ENCODE measurements around the gene DNAJC2. TPM values are rescaled to one million over a fixed set of nuclear protein-coding genes. Genes with fewer than 3 reads are reported as not detected.

The DNAJC2 gene
- polyA plus RNA-seq, 1 experiment: 9.1 TPM

DNA sequence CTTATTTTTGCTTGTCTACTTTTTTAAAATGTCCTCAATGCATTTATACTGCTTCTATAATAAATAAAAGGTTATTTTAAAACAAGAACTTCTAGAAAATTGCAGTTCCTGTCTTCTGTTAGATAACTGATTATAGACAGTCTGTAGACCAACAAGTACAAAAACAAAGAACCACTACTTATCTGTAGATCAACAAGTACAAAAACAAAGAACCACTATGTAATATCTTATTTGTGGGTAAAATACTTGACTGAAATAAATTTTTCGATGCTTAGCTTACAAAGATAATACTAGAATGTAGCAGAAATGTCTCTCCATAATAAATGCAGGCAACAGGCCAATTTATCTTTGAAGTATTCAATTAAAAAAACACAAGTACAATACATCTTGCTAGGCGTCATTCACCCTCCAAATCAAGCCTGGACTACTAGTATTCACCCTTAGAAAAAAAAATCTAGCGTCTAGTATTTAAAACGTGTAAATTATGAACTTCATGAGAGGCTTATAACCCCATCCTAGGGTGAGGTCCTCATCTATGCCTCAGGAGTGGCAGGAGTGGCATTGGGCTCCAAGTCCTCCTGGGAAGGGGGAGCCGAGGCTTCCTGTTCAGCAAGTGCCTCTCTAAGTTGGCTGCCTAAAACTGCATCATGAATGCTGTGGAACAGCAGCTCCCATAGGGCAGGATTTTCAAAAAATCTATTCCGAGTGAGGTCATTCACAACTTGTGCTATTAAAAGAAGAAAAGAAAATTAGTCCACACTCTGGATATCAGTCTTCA, 29.5 kb upstream of the DNAJC2 start:
- TF ChIP-seq, protein P1, sequence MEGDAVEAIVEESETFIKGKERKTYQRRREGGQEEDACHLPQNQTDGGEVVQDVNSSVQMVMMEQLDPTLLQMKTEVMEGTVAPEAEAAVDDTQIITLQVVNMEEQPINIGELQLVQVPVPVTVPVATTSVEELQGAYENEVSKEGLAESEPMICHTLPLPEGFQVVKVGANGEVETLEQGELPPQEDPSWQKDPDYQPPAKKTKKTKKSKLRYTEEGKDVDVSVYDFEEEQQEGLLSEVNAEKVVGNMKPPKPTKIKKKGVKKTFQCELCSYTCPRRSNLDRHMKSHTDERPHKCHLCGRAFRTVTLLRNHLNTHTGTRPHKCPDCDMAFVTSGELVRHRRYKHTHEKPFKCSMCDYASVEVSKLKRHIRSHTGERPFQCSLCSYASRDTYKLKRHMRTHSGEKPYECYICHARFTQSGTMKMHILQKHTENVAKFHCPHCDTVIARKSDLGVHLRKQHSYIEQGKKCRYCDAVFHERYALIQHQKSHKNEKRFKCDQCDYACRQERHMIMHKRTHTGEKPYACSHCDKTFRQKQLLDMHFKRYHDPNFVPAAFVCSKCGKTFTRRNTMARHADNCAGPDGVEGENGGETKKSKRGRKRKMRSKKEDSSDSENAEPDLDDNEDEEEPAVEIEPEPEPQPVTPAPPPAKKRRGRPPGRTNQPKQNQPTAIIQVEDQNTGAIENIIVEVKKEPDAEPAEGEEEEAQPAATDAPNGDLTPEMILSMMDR (IDR thresholded peaks at IDR 0.05; ENCODE audit: insufficient read depth, low read depth, low read length): no peak
- Histone ChIP-seq H3K4me3 (ENCODE audit: low read depth, low read length) (no peak overlapping the region), H3K36me3 (ENCODE audit: control insufficient read depth, insufficient read depth, low read length) (no peaks in the 10 kb centered on the region), H3K27me3 (ENCODE audit: control insufficient read depth, insufficient read depth, low read length) (peaks cover 1% of the 10 kb centered on the region; the same call in 1 of the 2 replicates)
- POLR2A ChIA-PET: no interaction called here
- no peak for DNase-seq (ENCODE audit: low read depth)
- CTCF ChIA-PET: interaction anchor here (0.6 kb wide), 1 partner anchor 78 kb away, joined by 3 read pairs; no protein-coding TSS in a partner anchor

DNA sequence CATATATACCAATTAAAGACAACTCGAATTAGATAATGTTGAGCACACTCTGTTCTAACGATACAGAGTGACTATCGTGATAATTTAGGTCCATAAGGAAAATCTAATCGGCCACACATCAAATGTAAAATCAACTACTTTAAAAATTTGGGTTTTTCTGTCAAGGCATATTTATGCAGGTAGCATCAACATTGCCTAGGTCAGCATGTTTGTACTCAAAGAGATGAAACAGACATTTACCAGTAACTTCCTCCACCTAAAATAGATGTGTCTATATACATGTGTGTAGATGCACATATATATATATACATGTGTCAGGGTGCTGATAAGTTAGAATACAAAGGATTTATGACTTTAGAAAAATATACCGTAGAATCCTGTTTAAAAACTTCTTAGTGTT, 24.9 kb upstream of the DNAJC2 start:
- DNase-seq (ENCODE audit: low read depth): no peak
- Histone ChIP-seq H3K4me3 (ENCODE audit: low read depth, low read length) (no peak overlapping the region), H3K27me3 (ENCODE audit: control insufficient read depth, insufficient read depth, low read length) (no peaks in the 10 kb centered on the region), H3K36me3 (ENCODE audit: control insufficient read depth, insufficient read depth, low read length) (peaks cover 12% of the 10 kb centered on the region)
- TF ChIP-seq, protein P1 (IDR thresholded peaks at IDR 0.05; ENCODE audit: insufficient read depth, low read depth, low read length): no peak
- ChIA-PET POLR2A (no interaction called here), CTCF (no interaction called here)

DNA sequence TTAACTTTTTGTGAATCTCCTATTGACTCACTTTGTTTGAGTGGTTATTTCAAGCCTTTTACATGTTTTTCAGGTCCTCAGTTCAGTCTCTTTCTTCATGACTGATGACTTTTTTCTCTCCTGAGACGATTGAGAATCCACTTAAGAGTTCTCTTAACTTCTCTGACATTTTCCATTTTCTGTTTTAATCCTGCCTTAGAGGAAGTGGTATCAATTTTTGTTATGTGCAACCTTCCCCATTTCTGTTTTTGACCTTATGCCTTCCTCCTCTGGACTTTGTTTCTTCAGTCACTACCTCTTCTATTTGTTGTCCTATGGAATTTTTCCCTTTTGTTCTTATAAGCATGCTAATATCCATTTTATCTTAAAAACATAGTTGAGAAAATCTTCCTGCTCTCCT, 5.2 kb upstream of the DNAJC2 start:
- POLR2A ChIA-PET: no interaction called here
- TF ChIP-seq, protein P1 (IDR thresholded peaks at IDR 0.05; ENCODE audit: insufficient read depth, low read depth, low read length): no peak
- CTCF ChIA-PET: interaction anchor here (0.6 kb wide), 1 partner anchor 36 kb away, joined by 4 read pairs; no protein-coding TSS in a partner anchor
- Histone ChIP-seq H3K36me3 (ENCODE audit: control insufficient read depth, insufficient read depth, low read length) (no peaks in the 10 kb centered on the region), H3K4me3 (ENCODE audit: low read depth, low read length) (no peak overlapping the region), H3K27me3 (ENCODE audit: control insufficient read depth, insufficient read depth, low read length) (no peaks in the 10 kb centered on the region)
- DNase-seq (ENCODE audit: low read depth): no peak

DNA sequence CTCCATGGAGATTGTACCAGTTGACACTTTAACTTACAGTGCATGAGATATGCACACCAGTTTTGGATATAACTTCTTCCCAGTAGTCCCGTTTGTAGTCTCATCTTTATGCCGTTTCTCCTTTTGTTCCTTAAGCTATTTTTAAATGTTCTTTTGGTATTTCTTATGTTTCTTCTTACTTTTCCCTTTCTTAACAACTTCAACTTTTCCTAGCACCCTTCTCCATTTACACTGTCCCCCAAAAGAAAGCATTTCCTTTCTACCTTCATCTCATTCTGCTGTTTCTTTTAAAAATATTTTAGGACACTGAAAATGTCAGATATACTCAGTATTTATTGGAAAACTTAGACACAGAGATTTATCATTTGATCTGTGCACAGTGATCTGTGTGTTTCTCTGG, 4.4 kb upstream of the DNAJC2 start:
- ChIA-PET CTCF (no interaction called here), POLR2A (no interaction called here)
- H3K4me3 ChIP-seq (ENCODE audit: low read depth, low read length): peak overlapping the region; percentile 83
- TF ChIP-seq, protein P1 (IDR thresholded peaks at IDR 0.05; ENCODE audit: insufficient read depth, low read depth, low read length): no peak
- no peaks in the 10 kb centered on the region for H3K27me3 ChIP-seq (ENCODE audit: control insufficient read depth, insufficient read depth, low read length)
- DNase-seq (ENCODE audit: low read depth): no peak
- no peaks in the 10 kb centered on the region for H3K36me3 ChIP-seq (ENCODE audit: control insufficient read depth, insufficient read depth, low read length)

DNA sequence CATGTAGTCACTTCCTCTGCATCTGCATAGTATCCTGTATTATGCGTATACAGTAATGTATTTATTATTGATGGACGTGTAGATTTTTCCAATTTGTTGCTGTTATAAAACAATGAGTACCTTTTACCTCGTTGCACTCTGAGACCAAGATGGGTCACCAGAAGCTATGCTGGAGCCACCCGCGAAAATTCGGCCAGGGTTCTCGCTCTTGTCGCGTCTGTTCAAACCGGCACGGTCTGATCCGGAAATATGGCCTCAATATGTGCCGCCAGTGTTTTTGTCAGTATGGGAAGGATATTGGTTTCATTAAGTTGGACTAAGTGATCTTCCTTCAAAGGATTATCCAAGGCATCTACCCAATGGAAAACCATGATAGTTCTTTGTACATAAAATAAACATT, 3.9 kb upstream of the DNAJC2 start:
- POLR2A ChIA-PET: no interaction called here
- DNase-seq (ENCODE audit: low read depth): no peak

More for the DNA sequence above, 3.9 kb upstream of the DNAJC2 start:
- Histone ChIP-seq H3K27me3 (ENCODE audit: control insufficient read depth, insufficient read depth, low read length) (no peaks in the 10 kb centered on the region), H3K4me3 (ENCODE audit: low read depth, low read length) (peak overlapping the region; percentile 83), H3K36me3 (ENCODE audit: control insufficient read depth, insufficient read depth, low read length) (no peaks in the 10 kb centered on the region)
- TF ChIP-seq, protein P1 (IDR thresholded peaks at IDR 0.05; ENCODE audit: insufficient read depth, low read depth, low read length): no peak
- CTCF ChIA-PET: no interaction called here

All from BJ (cell line).